ENCODE data around the gene CCN2. TPM values are rescaled to one million over a fixed set of nuclear protein-coding genes. Genes with fewer than 3 reads are reported as not detected.

Gene CCN2
- total RNA-seq, 1 donor from 2014 or later: 118 TPM

- TF ChIP-seq CTCF (IDR thresholded peaks at IDR 0.05) (no peak), POLR2A (IDR thresholded peaks at IDR 0.05) (no peak), POLR2AphosphoS5 (IDR thresholded peaks at IDR 0.05; ENCODE audit: insufficient read depth in 1 of 2, low read depth in 1 of 2) (no peak)
- Histone ChIP-seq H3K4me1 (no peaks in the 10 kb centered on the region), H3K9me3 (no peaks in the 10 kb centered on the region), H3K27ac (no peak overlapping the region), H3K4me3 (no peak overlapping the region), H3K27me3 (no peaks in the 10 kb centered on the region), H3K36me3 (no peaks in the 10 kb centered on the region)
- intact Hi-C loops (cut with DNase I): no loop called here
- no peak for DNase-seq (ENCODE audit: extremely low spot score in 2 of 2)
Observed at GRCh38 chr6:131997429-131998153, 46.4 kb upstream of the CCN2 start.

DNA sequence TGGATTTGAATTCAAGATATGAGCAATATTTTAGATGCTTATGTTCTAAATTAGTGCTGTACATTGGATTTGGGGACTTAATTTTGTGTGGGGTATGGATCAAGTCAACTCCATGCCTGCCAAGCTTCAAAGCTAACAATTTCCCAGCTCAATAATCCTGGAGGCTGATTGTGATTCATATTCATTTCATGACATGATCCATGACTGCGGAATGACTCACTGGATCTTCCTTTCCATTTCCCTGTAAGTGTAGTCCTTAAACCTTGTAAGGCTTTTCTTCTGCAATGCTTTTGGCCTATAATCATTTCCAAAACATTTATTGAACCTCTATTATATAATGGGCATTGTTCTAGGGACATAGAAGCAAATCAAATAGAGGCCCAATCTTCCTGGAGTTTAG, 44.7 kb upstream of the CCN2 start:
- H3K27me3 ChIP-seq: no peaks in the 10 kb centered on the region
- intact Hi-C loops (cut with DNase I): no loop called here
- TF ChIP-seq CTCF (IDR thresholded peaks at IDR 0.05) (no peak), POLR2A (IDR thresholded peaks at IDR 0.05) (no peak), POLR2AphosphoS5 (IDR thresholded peaks at IDR 0.05; ENCODE audit: insufficient read depth in 1 of 2, low read depth in 1 of 2) (no peak)
- H3K4me1 ChIP-seq: no peaks in the 10 kb centered on the region
- no peak overlapping the region for H3K4me3 ChIP-seq
- H3K27ac ChIP-seq: no peak overlapping the region
- no peak for DNase-seq (ENCODE audit: extremely low spot score in 2 of 2)
- no peaks in the 10 kb centered on the region for H3K36me3 ChIP-seq
- no peaks in the 10 kb centered on the region for H3K9me3 ChIP-seq

GRCh38 chr6:131992557-131992956, 41.4 kb upstream of the CCN2 start:
- no peak overlapping the region for H3K27ac ChIP-seq
- H3K27me3 ChIP-seq: no peaks in the 10 kb centered on the region
- H3K9me3 ChIP-seq: no peaks in the 10 kb centered on the region
- intact Hi-C loops (cut with DNase I): no loop called here
- no peak overlapping the region for H3K4me3 ChIP-seq
- DNase-seq (ENCODE audit: extremely low spot score in 2 of 2): no peak
- H3K36me3 ChIP-seq: no peaks in the 10 kb centered on the region
- H3K4me1 ChIP-seq: no peaks in the 10 kb centered on the region
- no peak for TF ChIP-seq POLR2AphosphoS5 (IDR thresholded peaks at IDR 0.05; ENCODE audit: insufficient read depth in 1 of 2, low read depth in 1 of 2)
- no peak for TF ChIP-seq CTCF (IDR thresholded peaks at IDR 0.05)
- no peak for TF ChIP-seq POLR2A (IDR thresholded peaks at IDR 0.05)

DNA sequence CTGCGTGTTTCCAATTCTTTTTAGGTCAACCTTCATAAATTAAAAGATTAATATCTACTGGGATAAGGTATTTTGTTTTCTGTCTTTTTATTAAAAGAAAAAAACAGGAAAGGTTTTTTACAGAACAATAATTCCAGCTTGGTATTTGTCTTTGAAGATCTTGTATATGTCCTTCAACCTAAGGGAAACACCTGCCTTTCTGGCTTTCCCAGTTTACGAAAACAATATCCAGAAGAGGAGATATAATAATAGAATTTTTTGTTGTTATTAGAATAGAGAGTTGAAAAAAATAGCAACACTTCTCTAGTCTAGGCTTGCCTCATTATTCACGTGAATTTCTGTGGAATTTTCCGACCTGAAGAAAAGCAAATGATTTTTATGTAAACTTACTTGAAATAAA, 37.9 kb upstream of the CCN2 start:
- Histone ChIP-seq H3K27me3 (no peaks in the 10 kb centered on the region), H3K9me3 (no peaks in the 10 kb centered on the region), H3K4me1 (no peaks in the 10 kb centered on the region), H3K4me3 (no peak overlapping the region), H3K27ac (no peak overlapping the region), H3K36me3 (no peaks in the 10 kb centered on the region)
- intact Hi-C loops (cut with DNase I): no loop called here
- no peak for DNase-seq (ENCODE audit: extremely low spot score in 2 of 2)
- TF ChIP-seq POLR2AphosphoS5 (IDR thresholded peaks at IDR 0.05; ENCODE audit: insufficient read depth in 1 of 2, low read depth in 1 of 2) (no peak), POLR2A (IDR thresholded peaks at IDR 0.05) (no peak), CTCF (IDR thresholded peaks at IDR 0.05) (no peak)

DNA sequence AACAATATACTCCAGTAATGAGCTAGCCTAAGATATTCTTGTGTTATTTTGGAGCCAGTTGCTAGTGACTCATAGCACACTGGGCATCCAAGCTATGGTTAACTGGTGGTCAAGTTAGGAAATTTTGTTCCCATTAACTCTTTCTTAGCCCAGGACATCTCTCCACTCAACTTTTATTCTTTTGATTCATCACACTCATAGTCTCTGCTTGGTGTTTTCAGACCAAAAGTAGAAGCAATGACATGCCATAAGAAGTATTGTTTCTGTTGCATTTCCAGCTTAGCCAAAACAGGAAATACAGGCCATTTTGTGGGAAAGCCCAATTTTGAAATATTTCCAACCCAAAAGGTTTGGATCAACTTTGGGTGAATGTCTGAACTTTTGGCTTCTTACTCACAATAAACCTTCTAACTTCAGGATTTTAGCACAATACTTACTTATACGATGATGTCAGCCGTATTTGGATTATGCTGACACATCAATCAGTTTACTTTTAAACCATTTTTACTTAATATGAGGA, 31.6 kb upstream of the CCN2 start:
- TF ChIP-seq POLR2AphosphoS5 (IDR thresholded peaks at IDR 0.05; ENCODE audit: insufficient read depth in 1 of 2, low read depth in 1 of 2) (no peak), CTCF (IDR thresholded peaks at IDR 0.05) (no peak), POLR2A (IDR thresholded peaks at IDR 0.05) (no peak)
- intact Hi-C loops (cut with DNase I): no loop called here
- H3K36me3 ChIP-seq: no peaks in the 10 kb centered on the region
- DNase-seq (ENCODE audit: extremely low spot score in 2 of 2): no peak
- no peak overlapping the region for H3K27ac ChIP-seq
- no peaks in the 10 kb centered on the region for H3K4me1 ChIP-seq
- no peaks in the 10 kb centered on the region for H3K27me3 ChIP-seq
- H3K4me3 ChIP-seq: no peak overlapping the region
- H3K9me3 ChIP-seq: no peaks in the 10 kb centered on the region

Measured in vagina (tissue), 2 donors.